ENCODE data around the gene ACKR4.
"Not testable (repeated sequence)": the region's sequence is repeated elsewhere in the genome, so short reads cannot be mapped to it uniquely, and the experiment has no call there.

ACKR4 gene

GRCh38 chr3:132592216-132592615, 4.9 kb upstream of the ACKR4 start:
- DNase-seq = no peak
- in situ Hi-C loops (cut with HindIII; ENCODE audit: low pct_ligation_motif_present, low pct_unique_long_range_greater_than_20kb, low sequenced_read_pairs) = no loop called here

GRCh38 chr3:132593241-132593946, 3.7 kb upstream of the ACKR4 start:
- in situ Hi-C loops (cut with HindIII; ENCODE audit: low pct_ligation_motif_present, low pct_unique_long_range_greater_than_20kb, low sequenced_read_pairs) = no loop called here
- DNase-seq = no peak

GRCh38 chr3:132593947-132594323, 3.1 kb upstream of the ACKR4 start:
- in situ Hi-C loops (cut with HindIII; ENCODE audit: low pct_ligation_motif_present, low pct_unique_long_range_greater_than_20kb, low sequenced_read_pairs) = no loop called here
- DNase-seq = peak; percentile 49

- in situ Hi-C loops (cut with HindIII; ENCODE audit: low pct_ligation_motif_present, low pct_unique_long_range_greater_than_20kb, low sequenced_read_pairs) = no loop called here
- DNase-seq = no peak
Observed at GRCh38 chr3:132594498-132594897, 2.6 kb upstream of the ACKR4 start.

GRCh38 chr3:132595014-132595413, 2.1 kb upstream of the ACKR4 start:
- in situ Hi-C loops (cut with HindIII; ENCODE audit: low pct_ligation_motif_present, low pct_unique_long_range_greater_than_20kb, low sequenced_read_pairs) = no loop called here

GRCh38 chr3:132596326-132596725, 744 bp upstream of the ACKR4 start:
- no peak for DNase-seq
- in situ Hi-C loops (cut with HindIII; ENCODE audit: low pct_ligation_motif_present, low pct_unique_long_range_greater_than_20kb, low sequenced_read_pairs) = no loop called here

More at GRCh38 chr3:132595014-132595413, 2.1 kb upstream of the ACKR4 start:
- DNase-seq = peak; percentile 21

- DNase-seq = peak; percentile 26
- in situ Hi-C loops (cut with HindIII; ENCODE audit: low pct_ligation_motif_present, low pct_unique_long_range_greater_than_20kb, low sequenced_read_pairs) = no loop called here
Observed at GRCh38 chr3:132597660-132598059, 590 bp downstream of the ACKR4 start.

- no peak for DNase-seq
- in situ Hi-C loops (cut with HindIII; ENCODE audit: low pct_ligation_motif_present, low pct_unique_long_range_greater_than_20kb, low sequenced_read_pairs) = no loop called here
Observed at GRCh38 chr3:132598181-132598580, 1.1 kb downstream of the ACKR4 start.

- DNase-seq; in situ Hi-C loops (cut with HindIII; ENCODE audit: low pct_ligation_motif_present, low pct_unique_long_range_greater_than_20kb, low sequenced_read_pairs): not testable (repeated sequence)
Observed at GRCh38 chr3:132600614-132601013, 3.5 kb downstream of the ACKR4 start.

- in situ Hi-C loops (cut with HindIII; ENCODE audit: low pct_ligation_motif_present, low pct_unique_long_range_greater_than_20kb, low sequenced_read_pairs) = no loop called here
- no peak for DNase-seq
Observed at GRCh38 chr3:132605374-132605792, 8.3 kb downstream of the ACKR4 start.

- in situ Hi-C loops (cut with HindIII; ENCODE audit: low pct_ligation_motif_present, low pct_unique_long_range_greater_than_20kb, low sequenced_read_pairs) = no loop called here
- DNase-seq = no peak
Observed at GRCh38 chr3:132606085-132606484, 9.0 kb downstream of the ACKR4 start.

GRCh38 chr3:132606620-132607019, 9.6 kb downstream of the ACKR4 start:
- in situ Hi-C loops (cut with HindIII; ENCODE audit: low pct_ligation_motif_present, low pct_unique_long_range_greater_than_20kb, low sequenced_read_pairs); DNase-seq: not testable (repeated sequence)

GRCh38 chr3:132615301-132615700, 18.2 kb downstream of the ACKR4 start:
- DNase-seq; in situ Hi-C loops (cut with HindIII; ENCODE audit: low pct_ligation_motif_present, low pct_unique_long_range_greater_than_20kb, low sequenced_read_pairs): not testable (repeated sequence)

GRCh38 chr3:132615881-132616280, 18.8 kb downstream of the ACKR4 start:
- in situ Hi-C loops (cut with HindIII; ENCODE audit: low pct_ligation_motif_present, low pct_unique_long_range_greater_than_20kb, low sequenced_read_pairs) = no loop called here
- DNase-seq = no peak

- DNase-seq = no peak
- in situ Hi-C loops (cut with HindIII; ENCODE audit: low pct_ligation_motif_present, low pct_unique_long_range_greater_than_20kb, low sequenced_read_pairs) = no loop called here
Observed at GRCh38 chr3:132616780-132617179, 19.7 kb downstream of the ACKR4 start.

- DNase-seq = no peak
- in situ Hi-C loops (cut with HindIII; ENCODE audit: low pct_ligation_motif_present, low pct_unique_long_range_greater_than_20kb, low sequenced_read_pairs) = no loop called here
Observed at GRCh38 chr3:132622148-132622547, 25.1 kb downstream of the ACKR4 start.

GRCh38 chr3:132622761-132623160, 25.7 kb downstream of the ACKR4 start:
- in situ Hi-C loops (cut with HindIII; ENCODE audit: low pct_ligation_motif_present, low pct_unique_long_range_greater_than_20kb, low sequenced_read_pairs) = no loop called here
- DNase-seq = no peak

- in situ Hi-C loops (cut with HindIII; ENCODE audit: low pct_ligation_motif_present, low pct_unique_long_range_greater_than_20kb, low sequenced_read_pairs) = no loop called here
- no peak for DNase-seq
Observed at GRCh38 chr3:132623646-132624045, 26.6 kb downstream of the ACKR4 start.

GRCh38 chr3:132624790-132625189, 27.7 kb downstream of the ACKR4 start:
- no peak for DNase-seq
- in situ Hi-C loops (cut with HindIII; ENCODE audit: low pct_ligation_motif_present, low pct_unique_long_range_greater_than_20kb, low sequenced_read_pairs) = loop anchor here (25.0 kb wide), 1 partner anchor 87 kb away; no protein-coding TSS in a partner anchor

GRCh38 chr3:132625613-132626012, 28.5 kb downstream of the ACKR4 start:
- in situ Hi-C loops (cut with HindIII; ENCODE audit: low pct_ligation_motif_present, low pct_unique_long_range_greater_than_20kb, low sequenced_read_pairs) = loop anchor here (25.0 kb wide), 1 partner anchor 88 kb away; no protein-coding TSS in a partner anchor
- DNase-seq = no peak
